HG02588 (cell line): ENCODE measurements around the gene TMC3.
"Not testable (repeated sequence)": the region's sequence is repeated elsewhere in the genome, so short reads cannot be mapped to it uniquely, and the experiment has no call there.

Experiments used
- ATAC-seq: cut with Tn5 transposase; IDR thresholded peaks from one replicate; pipeline ENCODE4 v1.9.1; 2021; ENCODE audit warnings: mild to moderate bottlenecking, moderate library complexity; ENCODE audit not compliant: unreplicated experiment

The TMC3 gene

GRCh38 chr15:81348691-81349090 is 25.3 kb downstream of the TMC3 start:
- not testable (repeated sequence) for ATAC-seq

GRCh38 chr15:81347910-81348309 is 26.1 kb downstream of the TMC3 start:
- no peak for ATAC-seq

- ATAC-seq, result no peak
These were observed 27.4 kb downstream of the TMC3 start for GRCh38 chr15:81346611-81347010.

DNA sequence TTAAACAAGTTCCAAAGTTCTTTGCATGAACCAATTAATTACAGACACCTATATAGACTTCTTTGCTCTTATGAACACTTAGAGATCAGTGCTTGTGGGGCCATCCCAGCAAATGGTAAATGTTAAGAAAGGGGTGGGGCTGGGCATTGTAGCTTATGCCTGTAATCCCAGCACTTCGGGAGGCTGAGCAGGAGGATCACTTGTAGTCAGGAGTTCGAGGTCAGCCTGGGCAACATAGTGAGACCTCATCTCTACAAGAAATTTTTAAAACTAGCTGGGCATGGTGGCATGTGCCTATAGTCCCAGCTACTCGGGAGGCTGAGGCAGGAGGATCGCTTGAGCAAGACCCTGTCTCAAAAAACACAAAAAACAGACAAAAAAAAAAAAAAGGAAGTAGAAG is 30.6 kb downstream of the TMC3 start:
- ATAC-seq, result no peak

DNA sequence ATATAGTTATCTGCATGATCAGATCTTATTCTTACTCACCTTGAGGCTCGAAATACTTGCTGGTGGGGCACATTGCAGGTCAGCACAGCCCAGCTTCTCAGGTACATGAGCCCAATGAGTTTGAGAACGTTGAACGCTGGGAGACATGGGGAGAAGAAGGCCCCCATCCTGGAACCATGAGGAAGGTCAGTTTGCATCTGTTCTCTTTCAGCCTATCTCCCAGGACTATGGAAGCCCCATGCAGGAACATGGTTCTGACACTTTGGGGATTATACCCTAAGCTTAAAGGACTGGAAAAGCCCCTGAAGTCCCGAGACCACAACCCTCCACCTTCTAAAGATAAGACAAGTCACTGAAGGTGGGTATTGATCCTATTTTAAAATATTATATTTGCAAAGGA is 32.7 kb downstream of the TMC3 start:
- ATAC-seq, result no peak

DNA sequence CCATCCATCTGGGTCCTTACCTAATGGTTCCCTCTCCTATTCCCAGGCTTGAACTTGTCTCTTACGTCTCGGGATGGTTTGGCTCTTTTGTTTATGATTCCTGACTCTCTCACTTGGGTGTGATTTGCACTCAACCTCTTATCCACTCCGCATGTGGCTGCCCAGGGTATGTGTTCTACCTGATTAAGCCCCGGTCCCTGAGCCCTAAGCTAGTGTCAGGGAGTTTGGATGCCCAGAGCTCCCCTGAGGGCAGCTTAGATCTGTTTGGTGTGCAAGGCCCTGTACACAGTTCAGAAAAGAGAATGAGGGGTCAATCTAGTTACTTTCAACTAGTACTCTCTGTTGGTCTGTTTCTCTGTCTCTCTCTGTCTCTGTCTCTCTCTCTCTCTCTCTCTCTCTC is 34.2 kb downstream of the TMC3 start:
- no peak for ATAC-seq

- ATAC-seq, result no peak
These were observed 34.7 kb downstream of the TMC3 start for GRCh38 chr15:81339321-81339720.

- no peak for ATAC-seq
These were observed 35.6 kb downstream of the TMC3 start for GRCh38 chr15:81338170-81339007.

- ATAC-seq, result no peak
These were observed 36.3 kb downstream of the TMC3 start for GRCh38 chr15:81337713-81338157.

- no peak for ATAC-seq
These were observed 36.8 kb downstream of the TMC3 start for GRCh38 chr15:81337241-81337640.

DNA sequence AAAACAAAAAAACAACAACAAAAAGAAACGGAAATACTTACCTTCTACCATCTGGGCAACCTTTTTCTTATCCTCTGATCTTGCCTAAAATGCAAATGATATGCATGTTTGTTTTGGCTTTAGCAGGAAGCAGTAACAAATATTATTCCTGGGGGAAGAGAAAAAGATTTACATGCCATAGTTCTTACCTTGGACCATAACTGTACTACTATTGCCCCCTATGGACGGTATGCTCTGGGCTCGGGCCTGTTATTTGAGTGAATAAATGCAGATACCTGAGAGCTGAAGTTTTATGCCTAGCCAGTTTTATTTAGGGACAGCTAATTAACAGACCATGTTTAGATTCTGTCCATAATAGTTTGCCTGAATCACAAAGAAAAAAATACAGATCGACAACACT is 37.4 kb downstream of the TMC3 start:
- no peak for ATAC-seq

DNA sequence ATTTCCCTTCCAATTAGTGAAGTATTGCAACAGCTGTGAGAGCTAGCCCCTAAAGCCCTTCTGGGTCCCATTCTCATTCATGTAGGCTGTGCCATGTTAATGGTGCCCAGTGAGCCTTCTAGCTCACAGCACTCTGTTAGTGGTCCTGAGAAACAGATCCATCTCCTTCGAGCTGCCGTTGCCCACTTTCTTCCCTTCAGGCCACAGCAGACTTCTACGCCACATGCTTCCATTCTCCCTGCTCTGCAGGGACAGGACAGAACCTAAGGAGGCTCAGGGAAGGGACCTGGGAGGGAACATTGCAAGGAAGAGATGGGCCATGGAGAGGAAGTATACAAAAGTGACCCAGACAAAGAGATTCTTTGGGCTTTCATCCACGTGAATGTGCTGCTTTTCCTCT is 38.4 kb downstream of the TMC3 start:
- ATAC-seq, result no peak

- ATAC-seq, result no peak
These were observed 39.1 kb downstream of the TMC3 start for GRCh38 chr15:81334768-81335435.

DNA sequence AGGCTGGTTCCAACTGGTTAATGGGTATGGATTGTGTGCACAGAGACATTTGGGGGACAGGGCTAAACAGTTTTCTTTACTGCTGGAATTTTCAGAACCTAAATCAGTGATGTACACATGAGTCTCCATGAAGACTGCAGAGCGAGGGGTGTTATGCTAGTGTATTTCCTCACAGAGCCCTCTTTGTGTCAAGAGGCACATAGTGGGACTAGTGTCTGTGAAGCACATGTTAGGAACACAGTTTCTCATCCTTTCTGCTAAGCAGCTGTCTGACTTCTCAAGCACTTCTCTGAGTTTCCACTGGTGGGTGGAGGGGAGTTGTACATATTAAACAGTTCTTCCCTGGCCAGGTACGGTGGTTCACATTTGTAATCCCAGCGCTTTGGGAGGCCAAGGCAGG is 40.6 kb downstream of the TMC3 start:
- no peak for ATAC-seq

DNA sequence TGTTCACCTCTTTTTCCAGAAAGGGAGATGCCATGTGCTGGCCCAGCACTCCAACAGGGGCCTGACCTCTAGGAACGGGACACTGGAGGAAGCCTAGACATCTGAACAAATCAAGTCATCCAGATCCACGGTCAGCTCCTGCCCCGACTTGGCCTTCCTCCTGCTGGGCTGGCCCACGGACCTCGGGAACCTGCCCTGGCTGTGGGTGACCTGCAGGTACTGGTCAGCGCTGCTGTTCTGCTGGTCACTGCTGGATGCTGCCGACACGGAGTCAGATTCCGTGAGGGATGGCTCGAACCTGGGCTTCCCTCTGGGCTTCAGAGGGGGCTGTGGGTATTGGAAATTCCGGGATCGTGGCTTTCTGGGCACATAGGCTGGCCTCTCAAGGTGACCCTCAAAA is 41.7 kb downstream of the TMC3 start:
- no peak for ATAC-seq

- ATAC-seq, result no peak
These were observed 42.4 kb downstream of the TMC3 start for GRCh38 chr15:81331600-81331999.

- not testable (repeated sequence) for ATAC-seq
These were observed 42.9 kb downstream of the TMC3 start for GRCh38 chr15:81331141-81331540.

GRCh38 chr15:81330366-81331090 is 43.5 kb downstream of the TMC3 start:
- ATAC-seq, result no peak

DNA sequence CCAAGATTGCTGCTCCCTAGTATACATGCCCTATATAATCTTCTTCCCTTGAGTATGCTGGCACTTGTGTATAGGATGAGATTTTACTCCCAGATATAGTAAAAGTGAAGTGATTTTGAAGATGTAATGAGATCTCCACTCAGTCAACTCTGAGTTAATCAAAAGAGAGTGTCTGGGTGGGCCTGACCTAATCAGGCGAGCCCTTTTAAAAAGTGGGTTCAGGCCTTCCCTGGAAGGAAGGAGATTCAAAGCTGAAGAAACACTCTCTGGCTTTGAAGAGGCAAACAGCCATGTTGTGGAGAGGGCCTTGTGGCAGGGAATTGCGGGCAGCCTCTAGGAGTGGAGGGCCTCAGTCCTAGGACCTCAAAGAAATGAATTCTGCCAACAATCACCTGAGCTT is 44.6 kb downstream of the TMC3 start:
- ATAC-seq, result no peak

DNA sequence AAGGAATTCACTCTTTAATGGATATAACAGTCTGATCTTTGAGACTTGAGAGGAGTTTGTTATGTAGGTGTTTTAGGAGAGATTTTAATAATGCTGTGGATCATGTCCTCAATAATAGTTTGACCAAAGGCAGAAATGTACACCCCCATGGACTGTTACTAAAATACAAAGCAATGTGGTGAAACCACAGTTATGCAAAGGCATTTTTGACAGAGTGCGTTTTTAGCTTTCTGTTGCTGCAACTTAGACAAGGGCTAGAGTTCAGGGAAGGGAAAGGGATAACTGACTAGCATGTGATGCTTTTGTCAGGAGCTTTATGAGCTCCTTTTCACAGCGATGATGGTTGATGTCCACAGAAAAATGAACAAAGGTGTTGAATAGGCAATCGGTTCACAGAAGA is 46.5 kb downstream of the TMC3 start:
- no peak for ATAC-seq

DNA sequence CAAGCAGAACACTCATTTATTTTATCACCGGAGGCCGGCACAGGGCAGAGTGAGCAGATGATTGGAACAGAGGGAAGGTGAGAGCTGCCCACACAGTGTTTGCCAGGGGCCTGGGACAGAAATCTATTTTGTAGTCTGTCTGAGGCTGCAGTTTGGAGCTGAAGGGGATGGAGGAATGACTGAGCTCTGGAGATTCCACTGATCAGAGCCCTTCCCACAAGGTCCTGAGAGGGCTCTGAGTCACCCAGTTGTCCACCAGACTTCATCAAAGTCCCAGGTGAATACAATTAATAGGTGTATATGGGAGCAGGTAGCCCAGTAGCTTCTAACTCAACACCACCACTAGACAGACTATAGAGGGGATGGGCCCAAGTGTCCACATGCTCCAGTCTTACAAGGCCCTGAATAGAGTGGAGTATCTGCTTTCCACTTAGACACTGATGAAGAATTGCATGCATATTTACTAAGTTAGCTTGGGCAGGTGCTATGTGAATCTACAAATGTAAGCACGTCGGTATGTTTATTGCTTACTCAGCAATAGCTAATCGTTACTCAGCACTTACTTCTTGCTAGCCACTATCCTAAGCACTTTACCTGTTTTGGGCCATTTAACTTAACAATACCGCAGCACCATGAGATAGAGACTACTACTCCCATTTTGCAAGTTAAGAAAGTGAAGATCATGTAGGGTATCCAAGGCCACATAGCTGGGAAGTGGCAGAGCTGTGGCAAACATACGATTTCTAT is 47.4 kb downstream of the TMC3 start:
- no peak for ATAC-seq
